Stimulated activated CD4-positive, alpha-beta T cell treated with anti-CD3 and anti-CD28 coated beads, Interleukin-12 subunit alpha, Interleukin-12 subunit beta, amount 100 ng/mL, for 48 hours (primary cell): ENCODE results near the gene NCBP2L.
A peak's percentile ranks its signal among the peaks of the same experiment; 100 is the strongest.
"Not testable (repeated sequence)": the region's sequence is repeated elsewhere in the genome, so short reads cannot be mapped to it uniquely, and the experiment has no call there.

Experiments used
- DNase-seq, 3 donors: peaks; one replicate each; pipeline ENCODE4 v3.0.0-alpha.2; 2020; ENCODE audit warnings: low read depth in 2 of 3, low spot score in 1 of 3

The NCBP2L gene

GRCh38 chrX:107804427-107804826 lies 26.9 kb downstream of the NCBP2L start:
- no peak for DNase-seq

- DNase-seq: no peak
These were observed 27.6 kb downstream of the NCBP2L start for GRCh38 chrX:107805179-107805578.

GRCh38 chrX:107810053-107810452 lies 32.5 kb downstream of the NCBP2L start:
- DNase-seq: not testable (repeated sequence)

GRCh38 chrX:107818900-107819521 lies 41.5 kb downstream of the NCBP2L start:
- no peak for DNase-seq

- DNase-seq: no peak
These were observed 45.5 kb downstream of the NCBP2L start for GRCh38 chrX:107823042-107823441.

- DNase-seq: no peak
These were observed 45.9 kb downstream of the NCBP2L start for GRCh38 chrX:107823456-107823855.

GRCh38 chrX:107825698-107826237 lies 48.2 kb downstream of the NCBP2L start, which contains the start of gene MID2:
TSS of gene MID2 (plus strand) at chrX:107825866. CDS start at chrX:107826427, 561 bp downstream.
- peak; percentile 9 to 29 (median 15) for DNase-seq

- DNase-seq: peak in 1 of 3 donors; percentile 20
These were observed 48.9 kb downstream of the NCBP2L start for GRCh38 chrX:107826238-107827029.

GRCh38 chrX:107827030-107827831 lies 49.7 kb downstream of the NCBP2L start:
- DNase-seq: no peak

GRCh38 chrX:107827852-107828251 lies 50.3 kb downstream of the NCBP2L start:
- no peak for DNase-seq

- no peak for DNase-seq
These were observed 52.3 kb downstream of the NCBP2L start for GRCh38 chrX:107829878-107830277.

GRCh38 chrX:107831071-107831730 lies 53.7 kb downstream of the NCBP2L start:
- no peak for DNase-seq

- no peak for DNase-seq
These were observed 57.0 kb downstream of the NCBP2L start for GRCh38 chrX:107834275-107835201.

GRCh38 chrX:107836958-107837357 lies 59.4 kb downstream of the NCBP2L start:
- no peak for DNase-seq

- no peak for DNase-seq
These were observed 63.4 kb downstream of the NCBP2L start for GRCh38 chrX:107840971-107841370.

GRCh38 chrX:107842715-107843400 lies 65.3 kb downstream of the NCBP2L start:
- DNase-seq: no peak
